HEK293 (cell line): ENCODE measurements around the gene NLGN3.

ENCODE experiments used
- CTCF ChIA-PET: fragments of 350-600 bp; formaldehyde crosslinking; extraction: SDS; loops from one replicate; lab custom pipeline; 2021; ENCODE audit warnings: antibody characterized with exemption; lab: Yijun Ruan, JAX
- POLR2A ChIA-PET: fragments of 300-600 bp; formaldehyde crosslinking; extraction: SDS; loops from one replicate; lab custom pipeline; 2020; ENCODE audit warnings: antibody characterized with exemption, inconsistent platforms; lab: Yijun Ruan, JAX
- H3K27ac ChIP-seq: fragments of 200-500 bp; sonication (Bioruptor generic); 2 replicates; pipeline ENCODE4 v1.5.1; 2014; ENCODE audit warnings: low read depth, low read length, control low read depth, inconsistent platforms; ENCODE audit errors: extremely low read depth
- H3K36me3 ChIP-seq, 2 experiments: fragments of 200-500 bp in 1 of 2; sonication (Bioruptor generic) in 1 of 2; 1 replicate in 1 of 2; 2 replicates in 1 of 2; pipeline ENCODE4 v1.5.1; 2014 to 2017; ENCODE audit warnings: inconsistent platforms in 2 of 2, low read length in 2 of 2; ENCODE audit not compliant: control insufficient read depth in 2 of 2, insufficient read depth in 1 of 2
- H3K4me1 ChIP-seq: fragments of 200-500 bp; sonication (Bioruptor generic); 2 replicates; pipeline ENCODE4 v1.5.1; 2014; ENCODE audit warnings: mild to moderate bottlenecking, low read length, inconsistent platforms; ENCODE audit not compliant: control insufficient read depth, insufficient read depth
- H3K4me3 ChIP-seq: 2 replicates; pipeline ENCODE4 v1.5.1; 2011; ENCODE audit warnings: low read depth, mild to moderate bottlenecking, control low read depth, low read length, moderate library complexity
- H3K9me3 ChIP-seq: fragments of 200-500 bp; sonication (Bioruptor generic); 2 replicates; pipeline ENCODE4 v1.5.1; 2014; ENCODE audit warnings: low read depth, low read length, inconsistent platforms; ENCODE audit not compliant: control insufficient read depth, insufficient read depth
- BCL6B ChIP-seq: fragments of 450-650 bp; formaldehyde crosslinking; IDR thresholded peaks from 2 replicates; pipeline ENCODE4 v1.5.1; 2017; ENCODE audit warnings: missing biosample characterization, missing genetic modification characterization
- KLF7 ChIP-seq: fragments of 450-650 bp; formaldehyde crosslinking; IDR thresholded peaks from 2 replicates; pipeline ENCODE4 v1.5.1; 2016; ENCODE audit warnings: missing biosample characterization, missing genetic modification characterization, borderline replicate concordance
- MYNN ChIP-seq: fragments of 450-650 bp; formaldehyde crosslinking; IDR thresholded peaks from 2 replicates; pipeline ENCODE4 v1.5.1; 2016; ENCODE audit warnings: missing biosample characterization, missing genetic modification characterization, borderline replicate concordance
- SP2 ChIP-seq: fragments of 450-650 bp; formaldehyde crosslinking; IDR thresholded peaks from 2 replicates; pipeline ENCODE4 v1.5.1; 2016; ENCODE audit warnings: missing biosample characterization, missing genetic modification characterization
- TSHZ1 ChIP-seq: fragments of 450-650 bp; formaldehyde crosslinking; IDR thresholded peaks from 2 replicates; pipeline ENCODE4 v1.5.1; 2016; ENCODE audit warnings: missing biosample characterization, missing genetic modification characterization, borderline replicate concordance
- ZBTB26 ChIP-seq: fragments of 450-650 bp; formaldehyde crosslinking; optimal IDR thresholded peaks from 2 replicates; pipeline ENCODE3; 2016; ENCODE audit warnings: missing biosample characterization, mild to moderate bottlenecking, missing genetic modification characterization
- ZFP41 ChIP-seq: fragments of 450-650 bp; formaldehyde crosslinking; IDR thresholded peaks from 2 replicates; pipeline ENCODE4 v1.5.1; 2016; ENCODE audit warnings: missing biosample characterization, missing genetic modification characterization, borderline replicate concordance
- ZNF121 ChIP-seq: fragments of 450-650 bp; formaldehyde crosslinking; IDR thresholded peaks from 2 replicates; pipeline ENCODE4 v1.5.1; 2016; ENCODE audit warnings: missing biosample characterization, missing genetic modification characterization
- ZNF169 ChIP-seq: fragments of 450-650 bp; formaldehyde crosslinking; IDR thresholded peaks from 2 replicates; pipeline ENCODE4 v1.5.1; 2016; ENCODE audit warnings: missing biosample characterization, missing genetic modification characterization
- ZNF2 ChIP-seq: fragments of 450-650 bp; formaldehyde crosslinking; IDR thresholded peaks from 2 replicates; pipeline ENCODE4 v1.5.1; 2016; ENCODE audit warnings: missing biosample characterization, missing genetic modification characterization
- ZNF221 ChIP-seq: fragments of 450-650 bp; formaldehyde crosslinking; IDR thresholded peaks from 2 replicates; pipeline ENCODE4 v1.5.1; 2017; ENCODE audit warnings: missing biosample characterization, missing genetic modification characterization, borderline replicate concordance
- ZNF292 ChIP-seq: fragments of 450-650 bp; formaldehyde crosslinking; IDR thresholded peaks from 2 replicates; pipeline ENCODE4 v1.5.1; 2016; ENCODE audit warnings: low read depth, missing biosample characterization, missing genetic modification characterization, borderline replicate concordance
- ZNF302 ChIP-seq: fragments of 450-650 bp; formaldehyde crosslinking; IDR thresholded peaks from 2 replicates; pipeline ENCODE4 v1.5.1; 2016; ENCODE audit warnings: missing biosample characterization, missing genetic modification characterization, low read depth
- ZNF335 ChIP-seq: fragments of 450-650 bp; formaldehyde crosslinking; conservative IDR thresholded peaks from 2 replicates; pipeline ENCODE4 v1.5.1; 2016; ENCODE audit warnings: missing biosample characterization, missing genetic modification characterization
- ZNF366 ChIP-seq: fragments of 450-650 bp; formaldehyde crosslinking; conservative IDR thresholded peaks from 2 replicates; pipeline ENCODE4 v1.5.1; 2016; ENCODE audit warnings: missing biosample characterization, missing genetic modification characterization
- ZNF426 ChIP-seq: fragments of 450-650 bp; formaldehyde crosslinking; IDR thresholded peaks from 2 replicates; pipeline ENCODE4 v1.5.1; 2017; ENCODE audit warnings: missing biosample characterization, missing genetic modification characterization, mild to moderate bottlenecking, inconsistent platforms, moderate library complexity
- ZNF571 ChIP-seq: fragments of 450-650 bp; formaldehyde crosslinking; IDR thresholded peaks from 2 replicates; pipeline ENCODE4 v1.5.0; 2017; ENCODE audit warnings: missing biosample characterization, missing genetic modification characterization
- ZNF596 ChIP-seq: fragments of 450-650 bp; IDR thresholded peaks from 2 replicates; pipeline ENCODE4 v1.5.0; 2018; ENCODE audit warnings: missing biosample characterization, mild to moderate bottlenecking, missing genetic modification characterization, moderate library complexity
- ZNF610 ChIP-seq: fragments of 450-650 bp; formaldehyde crosslinking; IDR thresholded peaks from 2 replicates; pipeline ENCODE4 v1.5.1; 2016; ENCODE audit warnings: missing biosample characterization, missing genetic modification characterization, borderline replicate concordance
- ZNF624 ChIP-seq: fragments of 450-650 bp; formaldehyde crosslinking; IDR thresholded peaks from 2 replicates; pipeline ENCODE4 v1.5.1; 2017; ENCODE audit warnings: missing biosample characterization, missing genetic modification characterization
- ZNF664 ChIP-seq: fragments of 450-650 bp; formaldehyde crosslinking; IDR thresholded peaks from 2 replicates; pipeline ENCODE4 v1.5.1; 2016; ENCODE audit warnings: missing biosample characterization, missing genetic modification characterization
- ZNF768 ChIP-seq: fragments of 450-650 bp; formaldehyde crosslinking; IDR thresholded peaks from 2 replicates; pipeline ENCODE4 v1.5.1; 2018; ENCODE audit warnings: missing biosample characterization, mild to moderate bottlenecking, missing genetic modification characterization
- ZSCAN16 ChIP-seq: fragments of 450-650 bp; formaldehyde crosslinking; IDR thresholded peaks from 2 replicates; pipeline ENCODE4 v1.5.1; 2016; ENCODE audit warnings: missing biosample characterization, missing genetic modification characterization
- ZSCAN4 ChIP-seq: fragments of 450-650 bp; formaldehyde crosslinking; IDR thresholded peaks from 2 replicates; pipeline ENCODE4 v1.5.1; 2017; ENCODE audit warnings: missing biosample characterization, missing genetic modification characterization

NLGN3 gene

GRCh38 chrX:71184092-71184491 lies 39.5 kb downstream of the NLGN3 start:
- ChIA-PET POLR2A (no interaction called here), CTCF (interaction anchor here (0.7 kb wide), 1 partner anchor 52 kb away, joined by 3 read pairs; no protein-coding TSS in a partner anchor)
- TF ChIP-seq KLF7, result no peak
- no peak for TF ChIP-seq ZNF596
- TF ChIP-seq ZFP41 (tag by site-specific recombination), result no peak
- TF ChIP-seq ZNF624 (tag by site-specific recombination), result no peak
- TF ChIP-seq ZNF221, result no peak
- TF ChIP-seq ZNF768 (tag by site-specific recombination), result no peak
- no peak for TF ChIP-seq BCL6B (tag by site-specific recombination)
- no peak for TF ChIP-seq MYNN (tag by site-specific recombination)
- no peak for TF ChIP-seq ZNF571 (tag by site-specific recombination)
- no peaks in the 10 kb centered on the region for H3K36me3 ChIP-seq
- peaks cover 3% of the 10 kb centered on the region; the same call in 1 of the 2 replicates for H3K4me1 ChIP-seq
- H3K9me3 ChIP-seq, result no peaks in the 10 kb centered on the region; the same call in 1 of the 2 replicates
- no peak overlapping the region for H3K27ac ChIP-seq
- H3K4me3 ChIP-seq, result no peak overlapping the region

- ChIA-PET POLR2A (interaction anchor here (0.6 kb wide), 1 partner anchor 136 kb away, joined by 6 read pairs; no protein-coding TSS in a partner anchor), CTCF (interaction anchor here (0.6 kb wide), 1 partner anchor 153 kb away, joined by 3 read pairs; no protein-coding TSS in a partner anchor)
- Histone ChIP-seq H3K27ac (no peak overlapping the region), H3K4me3 (no peak overlapping the region), H3K4me1 (peaks cover 3% of the 10 kb centered on the region; the same call in 1 of the 2 replicates), H3K9me3 (no peaks in the 10 kb centered on the region; the same call in 1 of the 2 replicates), H3K36me3 (no peaks in the 10 kb centered on the region)
- TF ChIP-seq ZSCAN16 (tag by site-specific recombination) (no peak), ZNF335 (tag by site-specific recombination) (no peak), ZNF121 (tag by site-specific recombination) (0 out of 2 replicates have a peak, but pooled peaks have one; percentile 27), SP2 (tag by site-specific recombination) (no peak)
These were observed 40.3 kb downstream of the NLGN3 start for GRCh38 chrX:71184803-71185495.

GRCh38 chrX:71191248-71191647 lies 46.6 kb downstream of the NLGN3 start:
- ChIA-PET POLR2A (interaction anchor here (0.6 kb wide), 1 partner anchor 11 kb away, joined by 3 read pairs; no protein-coding TSS in a partner anchor), CTCF (no interaction called here)
- Histone ChIP-seq H3K36me3 (no peaks in the 10 kb centered on the region), H3K4me3 (no peak overlapping the region), H3K4me1 (no peaks in the 10 kb centered on the region), H3K9me3 (no peaks in the 10 kb centered on the region; the same call in 1 of the 2 replicates), H3K27ac (no peak overlapping the region)
- TF ChIP-seq ZSCAN4 (no peak), ZBTB26 (tag by site-specific recombination) (no peak), ZNF169 (tag by site-specific recombination) (no peak), ZNF292 (tag by site-specific recombination) (no peak), ZNF2 (tag by site-specific recombination) (no peak), ZNF221 (no peak), ZNF426 (tag by site-specific recombination) (no peak), ZNF610 (tag by site-specific recombination) (no peak), ZNF302 (tag by site-specific recombination) (no peak), TSHZ1 (no peak), ZNF366 (tag by site-specific recombination) (no peak), ZNF664 (tag by site-specific recombination) (no peak)
